Measurements from ENCODE around the gene HRAS. TPM values are rescaled to one million over a fixed set of nuclear protein-coding genes. Genes with fewer than 3 reads are reported as not detected.

Gene HRAS
- polyA plus RNA-seq, 1 experiment = 44.7 TPM

- ChIA-PET CTCF (interaction anchor here (0.5 kb wide), 1 partner anchor 216 kb away, joined by 3 read pairs; no protein-coding TSS in a partner anchor), POLR2A (no interaction called here)
- no peak for DNase-seq (ENCODE audit: low read depth, low spot score)
- TF ChIP-seq, protein P1, sequence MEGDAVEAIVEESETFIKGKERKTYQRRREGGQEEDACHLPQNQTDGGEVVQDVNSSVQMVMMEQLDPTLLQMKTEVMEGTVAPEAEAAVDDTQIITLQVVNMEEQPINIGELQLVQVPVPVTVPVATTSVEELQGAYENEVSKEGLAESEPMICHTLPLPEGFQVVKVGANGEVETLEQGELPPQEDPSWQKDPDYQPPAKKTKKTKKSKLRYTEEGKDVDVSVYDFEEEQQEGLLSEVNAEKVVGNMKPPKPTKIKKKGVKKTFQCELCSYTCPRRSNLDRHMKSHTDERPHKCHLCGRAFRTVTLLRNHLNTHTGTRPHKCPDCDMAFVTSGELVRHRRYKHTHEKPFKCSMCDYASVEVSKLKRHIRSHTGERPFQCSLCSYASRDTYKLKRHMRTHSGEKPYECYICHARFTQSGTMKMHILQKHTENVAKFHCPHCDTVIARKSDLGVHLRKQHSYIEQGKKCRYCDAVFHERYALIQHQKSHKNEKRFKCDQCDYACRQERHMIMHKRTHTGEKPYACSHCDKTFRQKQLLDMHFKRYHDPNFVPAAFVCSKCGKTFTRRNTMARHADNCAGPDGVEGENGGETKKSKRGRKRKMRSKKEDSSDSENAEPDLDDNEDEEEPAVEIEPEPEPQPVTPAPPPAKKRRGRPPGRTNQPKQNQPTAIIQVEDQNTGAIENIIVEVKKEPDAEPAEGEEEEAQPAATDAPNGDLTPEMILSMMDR (IDR thresholded peaks at IDR 0.05; ENCODE audit: low read depth, low read length) = no peak
- peaks cover 3% of the 10 kb centered on the region; the same call in 1 of the 2 replicates for H3K9me3 ChIP-seq (ENCODE audit: control insufficient read depth, insufficient read depth, low read length)
- H3K27ac ChIP-seq (ENCODE audit: low read depth, low read length) = no peak overlapping the region
- peak overlapping the region; percentile 63 for H3K4me3 ChIP-seq (ENCODE audit: low read depth, low read length)
- H3K27me3 ChIP-seq (ENCODE audit: control insufficient read depth, insufficient read depth, low read length) = peaks cover 36% of the 10 kb centered on the region
These were observed 24.4 kb upstream of the HRAS start for GRCh38 chr11:559712-560304.

GRCh38 chr11:559020-559620 is 23.7 kb upstream of the HRAS start:
- Histone ChIP-seq H3K4me3 (ENCODE audit: low read depth, low read length) (no peak overlapping the region), H3K27ac (ENCODE audit: low read depth, low read length) (no peak overlapping the region), H3K9me3 (ENCODE audit: control insufficient read depth, insufficient read depth, low read length) (peaks cover 3% of the 10 kb centered on the region; the same call in 1 of the 2 replicates), H3K27me3 (ENCODE audit: control insufficient read depth, insufficient read depth, low read length) (peaks cover 41% of the 10 kb centered on the region)
- POLR2A ChIA-PET = no interaction called here
- TF ChIP-seq, protein P1 (IDR thresholded peaks at IDR 0.05; ENCODE audit: low read depth, low read length) = no peak
- CTCF ChIA-PET = no interaction called here
- no peak for DNase-seq (ENCODE audit: low read depth, low spot score)

- TF ChIP-seq, protein P1 (IDR thresholded peaks at IDR 0.05; ENCODE audit: low read depth, low read length) = no peak
These were observed 23.1 kb upstream of the HRAS start for GRCh38 chr11:558503-558902.

DNA sequence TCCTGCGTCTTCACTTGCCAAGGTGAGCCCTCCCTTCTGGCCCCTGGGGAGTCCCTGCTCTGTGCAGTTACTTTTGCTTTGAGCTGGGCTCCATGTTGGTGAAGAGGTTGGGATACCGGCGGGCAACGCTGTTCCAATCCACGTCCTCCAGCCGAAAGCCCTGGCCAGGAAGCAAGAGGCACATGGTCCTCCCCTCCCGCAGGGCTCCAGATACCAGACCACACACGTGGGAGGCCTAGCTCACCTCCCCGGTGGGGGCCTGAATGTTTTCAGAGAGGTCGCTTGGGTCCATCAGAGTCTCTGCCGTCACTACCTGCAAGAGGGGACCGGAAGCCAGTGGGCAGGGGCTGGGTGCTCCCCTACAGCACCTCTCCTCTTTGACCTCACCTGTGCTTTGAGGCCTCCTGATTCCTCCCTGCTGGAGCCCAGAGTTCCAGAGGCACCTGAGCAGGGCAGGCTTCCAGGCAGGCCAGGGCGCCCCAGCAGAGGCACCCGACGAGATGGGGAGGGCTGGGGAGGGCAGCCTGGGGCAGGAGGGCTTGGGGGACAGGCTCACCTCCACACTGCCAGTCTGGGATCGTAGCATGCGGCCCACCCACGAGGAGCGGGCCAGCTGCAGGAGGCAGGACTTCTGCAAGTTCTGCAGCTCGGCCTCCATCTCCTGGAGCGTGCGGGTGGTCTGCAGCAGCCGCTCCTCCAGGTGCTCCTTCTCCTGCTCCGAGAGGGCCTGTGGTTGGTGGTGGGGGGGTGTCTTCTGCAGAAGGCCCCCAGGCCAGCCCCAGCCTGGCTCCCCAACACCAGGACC is 22.2 kb upstream of the HRAS start:
- TF ChIP-seq, protein P1 (IDR thresholded peaks at IDR 0.05; ENCODE audit: low read depth, low read length) = no peak
- no peak for DNase-seq (ENCODE audit: low read depth, low spot score)
- Histone ChIP-seq H3K9me3 (ENCODE audit: control insufficient read depth, insufficient read depth, low read length) (peaks cover 3% of the 10 kb centered on the region; the same call in 1 of the 2 replicates), H3K27ac (ENCODE audit: low read depth, low read length) (no peak overlapping the region), H3K27me3 (ENCODE audit: control insufficient read depth, insufficient read depth, low read length) (peaks cover 45% of the 10 kb centered on the region), H3K4me3 (ENCODE audit: low read depth, low read length) (no peak overlapping the region)
- CTCF ChIA-PET = interaction anchor here (1.2 kb wide), 1 partner anchor 22 kb away, joined by 3 read pairs; no protein-coding TSS in a partner anchor
- POLR2A ChIA-PET = no interaction called here

More at GRCh38 chr11:558503-558902, 23.1 kb upstream of the HRAS start:
- ChIA-PET CTCF (no interaction called here), POLR2A (no interaction called here)
- Histone ChIP-seq H3K9me3 (ENCODE audit: control insufficient read depth, insufficient read depth, low read length) (peaks cover 3% of the 10 kb centered on the region; the same call in 1 of the 2 replicates), H3K27me3 (ENCODE audit: control insufficient read depth, insufficient read depth, low read length) (peaks cover 45% of the 10 kb centered on the region), H3K27ac (ENCODE audit: low read depth, low read length) (no peak overlapping the region), H3K4me3 (ENCODE audit: low read depth, low read length) (no peak overlapping the region)
- DNase-seq (ENCODE audit: low read depth, low spot score) = no peak
